Measurements from ENCODE around the gene PPAT.

- TF ChIP-seq, protein P1, sequence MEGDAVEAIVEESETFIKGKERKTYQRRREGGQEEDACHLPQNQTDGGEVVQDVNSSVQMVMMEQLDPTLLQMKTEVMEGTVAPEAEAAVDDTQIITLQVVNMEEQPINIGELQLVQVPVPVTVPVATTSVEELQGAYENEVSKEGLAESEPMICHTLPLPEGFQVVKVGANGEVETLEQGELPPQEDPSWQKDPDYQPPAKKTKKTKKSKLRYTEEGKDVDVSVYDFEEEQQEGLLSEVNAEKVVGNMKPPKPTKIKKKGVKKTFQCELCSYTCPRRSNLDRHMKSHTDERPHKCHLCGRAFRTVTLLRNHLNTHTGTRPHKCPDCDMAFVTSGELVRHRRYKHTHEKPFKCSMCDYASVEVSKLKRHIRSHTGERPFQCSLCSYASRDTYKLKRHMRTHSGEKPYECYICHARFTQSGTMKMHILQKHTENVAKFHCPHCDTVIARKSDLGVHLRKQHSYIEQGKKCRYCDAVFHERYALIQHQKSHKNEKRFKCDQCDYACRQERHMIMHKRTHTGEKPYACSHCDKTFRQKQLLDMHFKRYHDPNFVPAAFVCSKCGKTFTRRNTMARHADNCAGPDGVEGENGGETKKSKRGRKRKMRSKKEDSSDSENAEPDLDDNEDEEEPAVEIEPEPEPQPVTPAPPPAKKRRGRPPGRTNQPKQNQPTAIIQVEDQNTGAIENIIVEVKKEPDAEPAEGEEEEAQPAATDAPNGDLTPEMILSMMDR (conservative IDR thresholded peaks at IDR 0.05 in 1 of 2, IDR thresholded peaks at IDR 0.05 in 1 of 2; ENCODE audit: extremely low read depth in 1 of 2, insufficient read depth in 1 of 2, low read depth in 1 of 2, low read length in 2 of 2) = no peak
- TF ChIP-seq EZH2 (IDR thresholded peaks at IDR 0.05; ENCODE audit: borderline replicate concordance, low read length) = no peak
These were observed 31.5 kb upstream of the PPAT start for GRCh38 chr4:56466910-56467283.

Data from mammary epithelial cell (primary cell).